H1 (cell line): ENCODE results near the gene CASP12. TPM values are rescaled to one million over a fixed set of nuclear protein-coding genes. Genes with fewer than 3 reads are reported as not detected.

ENCODE experiments used
- CTCF ChIA-PET: fragments of 300-600 bp; sonication (Branson Sonifier 250); formaldehyde crosslinking; loops from one replicate; lab custom pipeline; 2021; ENCODE audit not compliant: partially characterized antibody; lab: Charles Lee
- POLR2A ChIA-PET: fragments of 300-600 bp; sonication (Branson Sonifier 250); formaldehyde crosslinking; loops from one replicate; lab custom pipeline; 2021; ENCODE audit warnings: inconsistent platforms; ENCODE audit not compliant: partially characterized antibody; lab: Charles Lee
- DNase-seq, 2 experiments: peaks; one replicate each; pipeline versions ENCODE4 v3.0.0 to v3.0.0-alpha.2; 2010 to 2022; ENCODE audit warnings: low spot score in 2 of 2, low read depth in 1 of 2, mixed read lengths in 1 of 2
- FAIRE-seq: peaks from 2 replicates; lab custom pipeline; 2011; peaks lifted over from hg19 to GRCh38; lab: Jason Lieb, UNC
- H2AFZ ChIP-seq: 2 replicates; pipeline ENCODE4 v1.8.1; 2012; ENCODE audit warnings: low read length, inconsistent platforms
- H2AK5ac ChIP-seq: 2 replicates; pipeline ENCODE4 v1.6.1; 2013; ENCODE audit warnings: low read depth, low read length
- H2BK120ac ChIP-seq: replicated peaks from 2 replicates; pipeline ENCODE3; 2013; ENCODE audit warnings: low read depth, low read length, inconsistent platforms
- H2BK12ac ChIP-seq: 2 replicates; pipeline ENCODE4 v1.6.1; 2013; ENCODE audit warnings: low read depth, low read length
- H2BK15ac ChIP-seq: 2 replicates; pipeline ENCODE4 v1.6.1; 2013; ENCODE audit warnings: low read length
- H2BK20ac ChIP-seq: 2 replicates; pipeline ENCODE4 v1.6.1; 2013; ENCODE audit warnings: low read length
- H2BK5ac ChIP-seq: 2 replicates; pipeline ENCODE4 v1.6.1; 2013; ENCODE audit warnings: low read depth, low read length
- H3K14ac ChIP-seq: 2 replicates; pipeline ENCODE4 v1.6.1; 2013; ENCODE audit warnings: inconsistent platforms; ENCODE audit not compliant: insufficient read length
- H3K18ac ChIP-seq: 2 replicates; pipeline ENCODE4 v1.6.1; 2013; ENCODE audit warnings: low read length; ENCODE audit errors: extremely low read depth
- H3K23ac ChIP-seq: 2 replicates; pipeline ENCODE4 v1.6.1; 2013; ENCODE audit warnings: inconsistent platforms; ENCODE audit not compliant: insufficient read length
- H3K23me2 ChIP-seq: 2 replicates; pipeline ENCODE4 v1.6.1; 2013; ENCODE audit warnings: low read depth, low read length
- H3K27ac ChIP-seq: 2 replicates; pipeline ENCODE4 v1.6.1; 2011; ENCODE audit warnings: low read depth, low read length, inconsistent platforms
- H3K27me3 ChIP-seq, 4 experiments: replicated peaks in 1 of 4; 1 replicate in 1 of 4; 2 replicates in 3 of 4; pipeline versions ENCODE4 v1.6.1 to v1.8.1; 2011 to 2013; ENCODE audit warnings: low read length in 3 of 4, mild to moderate bottlenecking in 3 of 4, inconsistent platforms in 2 of 4, mixed read lengths in 2 of 4, moderate library complexity in 1 of 4; ENCODE audit not compliant: control insufficient read depth in 3 of 4, insufficient read depth in 3 of 4; ENCODE audit errors: extremely low read depth in 1 of 4
- H3K36me3 ChIP-seq, 4 experiments: 2 replicates each; pipeline versions ENCODE4 v1.6.1 to v1.8.1; 2011 to 2013; ENCODE audit warnings: mild to moderate bottlenecking in 4 of 4, low read length in 3 of 4, moderate library complexity in 2 of 4, control low read depth in 1 of 4, inconsistent platforms in 1 of 4; ENCODE audit not compliant: insufficient read depth in 4 of 4, control insufficient read depth in 2 of 4
- H3K4ac ChIP-seq: replicated peaks from 2 replicates; pipeline ENCODE3; 2013; ENCODE audit warnings: low read length, low read depth, mixed read lengths, inconsistent platforms; ENCODE audit not compliant: insufficient read length
- H3K4me1 ChIP-seq, 4 experiments: replicated peaks in 1 of 4; 1 replicate in 1 of 4; 2 replicates in 3 of 4; pipeline versions ENCODE4 v1.6.1 to v1.8.1; 2011 to 2013; ENCODE audit warnings: low read length in 3 of 4, inconsistent platforms in 2 of 4, mixed read lengths in 1 of 4; ENCODE audit not compliant: insufficient read depth in 4 of 4, control insufficient read depth in 3 of 4
- H3K4me2 ChIP-seq, 2 experiments: 2 replicates each; pipeline versions ENCODE4 v1.6.1 to v1.8.1; 2011 to 2013; ENCODE audit warnings: low read depth in 2 of 2, low read length in 2 of 2, control low read depth in 1 of 2, inconsistent platforms in 1 of 2, mild to moderate bottlenecking in 1 of 2; ENCODE audit not compliant: insufficient read depth in 1 of 2
- H3K4me3 ChIP-seq, 4 experiments: fragments of 200-600, 300-600 bp in 1 of 4; sonication (generic), shearing (Covaris generic), sonication (Bioruptor Twin) in 1 of 4; 2 replicates each; pipeline versions ENCODE4 v1.5.1 to v1.8.1; 2011 to 2016; ENCODE audit warnings: low read length in 4 of 4, low read depth in 3 of 4, control low read depth in 2 of 4, inconsistent platforms in 2 of 4, mild to moderate bottlenecking in 2 of 4, mixed read lengths in 1 of 4, moderate library complexity in 1 of 4; ENCODE audit not compliant: insufficient read depth in 2 of 4; ENCODE audit errors: extremely low read depth in 1 of 4
- H3K56ac ChIP-seq: replicated peaks from 2 replicates; pipeline ENCODE3; 2013; ENCODE audit warnings: low read depth, mild to moderate bottlenecking, mixed read lengths, low read length, inconsistent platforms; ENCODE audit not compliant: insufficient read length
- H3K79me1 ChIP-seq: 2 replicates; pipeline ENCODE4 v1.6.1; 2013; ENCODE audit warnings: low read depth, low read length, control low read depth
- H3K79me2 ChIP-seq, 2 experiments: 2 replicates each; pipeline versions ENCODE4 v1.6.1 to v1.8.1; 2012 to 2013; ENCODE audit warnings: low read length in 2 of 2, mild to moderate bottlenecking in 2 of 2, inconsistent platforms in 1 of 2; ENCODE audit not compliant: insufficient read depth in 2 of 2, control insufficient read depth in 1 of 2
- H3K9ac ChIP-seq, 4 experiments: replicated peaks in 1 of 4; 1 replicate in 1 of 4; 2 replicates in 3 of 4; pipeline versions ENCODE4 v1.6.1 to v1.8.1; 2011 to 2013; ENCODE audit warnings: low read depth in 3 of 4, low read length in 3 of 4, control low read depth in 2 of 4, mild to moderate bottlenecking in 2 of 4, moderate library complexity in 2 of 4, inconsistent platforms in 1 of 4; ENCODE audit errors: extremely low read depth in 1 of 4
- H3K9me3 ChIP-seq, 2 experiments: 2 replicates each; pipeline versions ENCODE4 v1.6.1 to v1.8.1; 2012 to 2013; ENCODE audit warnings: mild to moderate bottlenecking in 2 of 2, moderate library complexity in 2 of 2, control low read depth in 1 of 2, inconsistent platforms in 1 of 2, low read depth in 1 of 2, low read length in 1 of 2, mixed read lengths in 1 of 2; ENCODE audit not compliant: insufficient read depth in 2 of 2
- H4K20me1 ChIP-seq, 2 experiments: replicated peaks in 1 of 2; 2 replicates each; pipeline versions ENCODE3 to v1.8.1; 2011 to 2013; ENCODE audit warnings: inconsistent platforms in 2 of 2, low read length in 2 of 2, mild to moderate bottlenecking in 1 of 2; ENCODE audit not compliant: insufficient read depth in 2 of 2, control insufficient read depth in 1 of 2
- H4K5ac ChIP-seq: 2 replicates; pipeline ENCODE4 v1.6.1; 2013; ENCODE audit warnings: low read length, low read depth, mixed read lengths, inconsistent platforms; ENCODE audit not compliant: insufficient read length
- H4K8ac ChIP-seq: 2 replicates; pipeline ENCODE4 v1.8.0; 2013; ENCODE audit warnings: mild to moderate bottlenecking, moderate library complexity, low read length, inconsistent platforms; ENCODE audit not compliant: insufficient read depth; ENCODE audit errors: extremely low read depth
- H4K91ac ChIP-seq: replicated peaks from 2 replicates; pipeline ENCODE3; 2013; ENCODE audit warnings: low read length, mixed read lengths, inconsistent platforms; ENCODE audit not compliant: insufficient read length
- ATF3 ChIP-seq: IDR thresholded peaks from 2 replicates; pipeline ENCODE4 v1.6.1; 2011; ENCODE audit warnings: low read depth, mild to moderate bottlenecking, low read length; ENCODE audit not compliant: insufficient read depth
- BRCA1 ChIP-seq: IDR thresholded peaks from 2 replicates; pipeline ENCODE4 v1.6.1; 2012; ENCODE audit warnings: low read depth, low read length, improper control_type of control experiment
- CBX8 ChIP-seq: fragments of 300-800, 300-1000 bp; sonication (generic); IDR thresholded peaks from 2 replicates; pipeline ENCODE4 v1.7.1; 2016; ENCODE audit warnings: low read depth, low read length, borderline replicate concordance
- CHD1 ChIP-seq: IDR thresholded peaks from 2 replicates; pipeline ENCODE4 v1.6.1; 2012; ENCODE audit warnings: low read depth, low read length, improper control_type of control experiment
- CTCF ChIP-seq, 3 experiments: IDR thresholded peaks; 1 replicate in 2 of 3; 2 replicates in 1 of 3; pipeline versions ENCODE4 v1.5.1 to v1.6.1; 2011; ENCODE audit warnings: low read length in 3 of 3, mild to moderate bottlenecking in 3 of 3, inconsistent platforms in 2 of 3, low read depth in 1 of 3, moderate library complexity in 1 of 3; ENCODE audit not compliant: insufficient read depth in 1 of 3; ENCODE audit errors: control extremely low read depth in 1 of 3
- E2F6 ChIP-seq: IDR thresholded peaks from 2 replicates; pipeline ENCODE4 v1.6.1; 2012; ENCODE audit warnings: inconsistent platforms
- FOSL1 ChIP-seq: IDR thresholded peaks from 2 replicates; pipeline ENCODE4 v1.6.1; 2011; ENCODE audit warnings: mild to moderate bottlenecking, low read depth, low read length, moderate library complexity; ENCODE audit not compliant: insufficient read depth
- MAFK ChIP-seq: IDR thresholded peaks from 2 replicates; pipeline ENCODE4 v1.6.1; 2012; ENCODE audit warnings: low read depth, mild to moderate bottlenecking, improper control_type of control experiment, low read length
- RNF2 ChIP-seq: fragments of 200-900, 300-1000 bp; sonication (generic); IDR thresholded peaks from 2 replicates; pipeline ENCODE4 v1.7.1; 2016; ENCODE audit warnings: borderline replicate concordance, low read depth, mild to moderate bottlenecking, antibody characterized with exemption, low read length; ENCODE audit not compliant: poor library complexity, severe bottlenecking; ENCODE audit errors: missing control alignments
- SRF ChIP-seq: IDR thresholded peaks from 2 replicates; pipeline ENCODE4 v1.6.1; 2011; ENCODE audit warnings: mild to moderate bottlenecking, low read depth, low read length, moderate library complexity
- whole genome bisulfite sequencing, 2 experiments: shearing (Covaris generic) in 1 of 2; methylation state at CpG; one replicate each; pipeline versions ENCODE4 v1.1.6 to v1.1.7; 2013 to 2015; ENCODE audit warnings: low lambda C conversion rate in 2 of 2, mixed read lengths in 2 of 2, inconsistent platforms in 1 of 2, low coverage in 1 of 2, missing lambda C conversion rate in 1 of 2; ENCODE audit not compliant: insufficient replicate concordance in 2 of 2, insufficient coverage in 1 of 2, insufficient read length in 1 of 2; ENCODE audit errors: extremely low coverage in 1 of 2, missing lambda C conversion rate in 1 of 2; 5-methylcytosine and 5-hydroxymethylcytosine counted together
- polyA plus RNA-seq, 7 experiments: library from polyadenylated mRNA; depleted of rRNA in 3 of 7; stranded (reverse) in 5 of 7; unstranded in 2 of 7; fragments of >200 nt in 5 of 7; fragments of 200-250 nt in 2 of 7; gene quantifications; 1 replicate in 5 of 7; 2 replicates in 1 of 7; 4 replicates in 1 of 7; pipeline versions ENCODE4 v1.2.1 to v1.2.3, GENCODE V29; 2011 to 2013; ENCODE audit warnings: missing spikeins in 2 of 7, mixed read lengths in 2 of 7
- total RNA-seq: library from RNA; stranded (reverse); fragmentation: NEBNext Ultra II Directional; extraction: Animal tissue kit (Norgen Biotek cat#: 25700); gene quantifications from 2 replicates; pipeline ENCODE4 v1.2.1, GENCODE V29; 2021

The CASP12 gene
- total and polyA plus RNA-seq, 2 of the 8 experiments (the other 6 are each of a cell fraction or from before 2014, with no cell fraction given) = not detected

GRCh38 chr11:104883342-104883741 lies 14.9 kb downstream of the CASP12 start:
- CTCF ChIA-PET = interaction anchor here (1.2 to 1.3 kb wide), 2 partner anchors 10 kb away, joined by 3 to 4 read pairs; no protein-coding TSS in a partner anchor
- H2AFZ ChIP-seq = no peak overlapping the region
- no peak overlapping the region for H2BK15ac ChIP-seq
- no peaks in the 10 kb centered on the region for H3K23me2 ChIP-seq
- H4K8ac ChIP-seq = no peak overlapping the region
- no peak overlapping the region for H2BK20ac ChIP-seq
- H3K9ac ChIP-seq = no peak overlapping the region
- H3K27me3 ChIP-seq = no peaks in the 10 kb centered on the region
- no peaks in the 10 kb centered on the region for H3K9me3 ChIP-seq
- no peaks in the 10 kb centered on the region for H3K79me1 ChIP-seq
- H2BK5ac ChIP-seq = no peak overlapping the region
- no peak for DNase-seq
- H3K4me2 ChIP-seq = no peak overlapping the region
- no peaks in the 10 kb centered on the region for H3K36me3 ChIP-seq
- H3K4me1 ChIP-seq = no peaks in the 10 kb centered on the region
- H3K14ac ChIP-seq = no peak overlapping the region
- H2AK5ac ChIP-seq = no peak overlapping the region
- H3K23ac ChIP-seq = no peak overlapping the region
- H2BK120ac ChIP-seq = no peak overlapping the region
- no peak for FAIRE-seq
- no peak overlapping the region for H3K56ac ChIP-seq
- H3K27ac ChIP-seq = no peak overlapping the region
- POLR2A ChIA-PET = no interaction called here
- no peak overlapping the region for H3K18ac ChIP-seq
- no peaks in the 10 kb centered on the region for H4K20me1 ChIP-seq
- WGBS, 2 experiments = 98% methylated on average over 2 of the region's 2 CpGs; no CpG with 5 or more reads in 1 of the 2 experiments
- no peaks in the 10 kb centered on the region for H3K79me2 ChIP-seq
- H4K91ac ChIP-seq = no peak overlapping the region
- no peak overlapping the region for H4K5ac ChIP-seq
- H3K4ac ChIP-seq = no peak overlapping the region
- H3K4me3 ChIP-seq = no peak overlapping the region
- H2BK12ac ChIP-seq = no peak overlapping the region
- TF ChIP-seq CTCF (IDR thresholded peaks at IDR 0.05; ENCODE audit: control extremely low read depth in 1 of 3, insufficient read depth in 1 of 3, low read depth in 1 of 3, low read length in 3 of 3) = no peak
- TF ChIP-seq FOSL1 = no peak
- TF ChIP-seq BRCA1 = no peak
- no peak for TF ChIP-seq SRF
- TF ChIP-seq ATF3 = no peak
- no peak for TF ChIP-seq MAFK
- no peak for TF ChIP-seq RNF2
- no peak for TF ChIP-seq E2F6
- TF ChIP-seq CHD1 = no peak
- TF ChIP-seq CBX8 = no peak
